Lower leg skin (tissue), 4 donors: Measurements from ENCODE around the gene RNF151. TPM values are rescaled to one million over a fixed set of nuclear protein-coding genes. Genes with fewer than 3 reads are reported as not detected.
A peak's percentile ranks its signal among the peaks of the same experiment; 100 is the strongest.

Source experiments
- DNase-seq, 2 donors: peaks; one replicate each; pipeline ENCODE4 v3.0.0-alpha.2; 2019; ENCODE audit warnings: low spot score in 2 of 2
- H3K4me3 ChIP-seq: fragments of 200-600 bp; sonication (generic); 2 replicates; pipeline ENCODE4 v1.5.1; 2017; ENCODE audit warnings: mild to moderate bottlenecking, low read depth; ENCODE audit not compliant: poor library complexity, severe bottlenecking
- POLR2A ChIP-seq, 2 donors: fragments of 450-650 bp; IDR thresholded peaks; one replicate each; pipeline ENCODE4 v1.6.1; 2016 to 2017; ENCODE audit warnings: antibody characterized with exemption in 2 of 2, mild to moderate bottlenecking in 1 of 2, moderate library complexity in 1 of 2
- WGBS, 2 donors: methylation state at CpG; one replicate each; pipeline ENCODE4 v1.1.5; 2018; 5-methylcytosine and 5-hydroxymethylcytosine counted together
- intact Hi-C: fragments of 100-400 bp; cut with DNase I; formaldehyde crosslinking; loops from one replicate; pipeline ENCODE4 v1.15.0; 2023; ENCODE audit warnings: low total_unique reads
- total RNA-seq, 4 donors: library from RNA; depleted of rRNA; stranded (reverse); fragments of >200 nt; gene quantifications; one replicate each; pipeline ENCODE4 v1.1.0, GENCODE V29; 2016
- TF ChIP-seq, protein P1 (sequence below), 3 donors: fragments of 450-650 bp; IDR thresholded peaks; one replicate each; pipeline ENCODE4 v1.5.1; 2016; ENCODE audit warnings: antibody characterized with exemption in 3 of 3, mild to moderate bottlenecking in 3 of 3, moderate library complexity in 2 of 3

RNF151 gene
- total RNA-seq, 4 donors from 2014 or later, result not detected

DNA sequence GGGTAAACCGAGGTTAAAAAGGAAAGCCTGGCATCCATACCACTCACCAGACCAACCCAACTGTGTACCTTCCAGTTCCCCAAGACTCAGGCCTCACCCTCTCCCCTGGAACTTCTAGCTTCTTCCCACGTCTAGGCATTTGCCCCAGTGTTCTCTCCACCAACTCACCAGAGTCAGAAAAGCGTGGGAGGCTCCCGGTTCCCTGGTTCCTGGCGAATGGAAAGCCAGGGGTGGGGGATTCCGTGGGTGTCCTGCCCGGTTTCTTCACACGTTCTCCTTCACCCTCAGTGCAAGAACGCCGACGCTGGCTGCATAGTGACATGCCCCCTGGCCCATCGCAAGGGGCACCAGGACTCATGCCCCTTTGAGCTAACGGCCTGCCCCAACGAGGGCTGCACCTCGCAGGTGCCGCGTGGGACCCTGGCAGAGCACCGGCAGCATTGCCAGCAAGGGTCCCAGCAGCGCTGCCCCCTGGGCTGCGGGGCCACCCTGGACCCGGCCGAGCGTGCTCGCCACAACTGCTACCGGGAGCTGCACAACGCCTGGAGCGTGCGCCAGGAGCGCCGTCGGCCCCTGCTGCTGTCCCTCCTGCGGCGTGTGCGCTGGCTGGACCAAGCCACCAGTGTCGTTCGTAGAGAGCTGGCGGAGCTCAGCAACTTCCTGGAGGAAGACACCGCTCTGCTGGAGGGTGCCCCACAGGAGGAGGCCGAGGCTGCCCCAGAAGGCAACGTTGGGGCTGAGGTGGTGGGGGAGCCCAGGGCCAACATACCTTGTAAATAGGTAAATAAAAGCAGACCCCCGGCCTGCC lies 1.7 kb downstream of the RNF151 start:
- intact Hi-C loops, result no loop called here
- 87 to 88% methylated on average over 23 to 34 of the region's 41 CpGs for WGBS, 2 donors
- no peak overlapping the region for H3K4me3 ChIP-seq
- no peak for DNase-seq
- TF ChIP-seq POLR2A (IDR thresholded peaks at IDR 0.05), result no peak
- TF ChIP-seq, protein P1, sequence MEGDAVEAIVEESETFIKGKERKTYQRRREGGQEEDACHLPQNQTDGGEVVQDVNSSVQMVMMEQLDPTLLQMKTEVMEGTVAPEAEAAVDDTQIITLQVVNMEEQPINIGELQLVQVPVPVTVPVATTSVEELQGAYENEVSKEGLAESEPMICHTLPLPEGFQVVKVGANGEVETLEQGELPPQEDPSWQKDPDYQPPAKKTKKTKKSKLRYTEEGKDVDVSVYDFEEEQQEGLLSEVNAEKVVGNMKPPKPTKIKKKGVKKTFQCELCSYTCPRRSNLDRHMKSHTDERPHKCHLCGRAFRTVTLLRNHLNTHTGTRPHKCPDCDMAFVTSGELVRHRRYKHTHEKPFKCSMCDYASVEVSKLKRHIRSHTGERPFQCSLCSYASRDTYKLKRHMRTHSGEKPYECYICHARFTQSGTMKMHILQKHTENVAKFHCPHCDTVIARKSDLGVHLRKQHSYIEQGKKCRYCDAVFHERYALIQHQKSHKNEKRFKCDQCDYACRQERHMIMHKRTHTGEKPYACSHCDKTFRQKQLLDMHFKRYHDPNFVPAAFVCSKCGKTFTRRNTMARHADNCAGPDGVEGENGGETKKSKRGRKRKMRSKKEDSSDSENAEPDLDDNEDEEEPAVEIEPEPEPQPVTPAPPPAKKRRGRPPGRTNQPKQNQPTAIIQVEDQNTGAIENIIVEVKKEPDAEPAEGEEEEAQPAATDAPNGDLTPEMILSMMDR (IDR thresholded peaks at IDR 0.05), result no peak

DNA sequence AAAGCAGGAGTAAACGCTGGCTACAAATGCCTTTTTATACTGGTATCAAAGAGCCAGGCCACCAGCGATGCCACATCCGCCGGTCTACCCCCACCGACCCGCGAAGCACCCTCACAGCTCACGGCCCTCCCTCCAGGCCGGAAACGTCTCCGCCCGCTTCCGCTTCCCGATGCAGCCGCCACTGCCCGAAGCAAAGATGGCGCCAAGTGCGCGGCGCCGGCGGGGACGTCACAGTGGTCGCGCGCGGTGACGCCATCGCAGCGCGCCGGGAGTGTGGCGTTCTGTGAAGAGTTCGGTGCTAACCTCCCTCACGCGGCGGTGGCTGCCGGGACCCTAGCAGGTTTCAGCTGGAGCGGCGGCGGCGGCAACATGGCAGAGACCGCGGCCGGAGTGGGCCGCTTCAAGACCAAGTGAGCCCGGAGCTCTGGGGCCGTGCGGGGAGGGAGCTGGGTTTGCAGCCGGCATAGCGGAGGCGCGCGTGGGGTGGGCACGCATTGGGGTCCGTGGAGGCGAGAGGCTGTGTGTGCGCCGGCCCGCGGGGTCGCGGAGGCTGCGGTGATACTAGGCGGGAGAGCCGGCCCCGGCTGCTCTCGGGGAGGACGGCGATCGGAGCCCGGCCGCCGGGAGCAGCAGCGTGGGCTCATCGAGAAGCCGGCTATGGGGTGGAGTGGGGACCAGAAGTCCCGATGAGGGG lies 5.3 kb downstream of the RNF151 start, which contains the start of gene TBL3:
Gene TBL3 (plus strand): TSS at position 258 of the 694 bp plus-strand sequence. CDS start 112 bp downstream, at position 370.
- 0% methylated on average over 30 to 53 of the region's 78 CpGs for WGBS, 2 donors
- DNase-seq, result peak; percentile 90 to 99
- intact Hi-C loops, result no loop called here
- peak within 1 kb of the TSS; percentile 99 for H3K4me3 ChIP-seq
- TF ChIP-seq POLR2A (IDR thresholded peaks at IDR 0.05), result peak in 1 of 2 donors; percentile 86
- TF ChIP-seq, protein P1 (IDR thresholded peaks at IDR 0.05), result no peak

DNA sequence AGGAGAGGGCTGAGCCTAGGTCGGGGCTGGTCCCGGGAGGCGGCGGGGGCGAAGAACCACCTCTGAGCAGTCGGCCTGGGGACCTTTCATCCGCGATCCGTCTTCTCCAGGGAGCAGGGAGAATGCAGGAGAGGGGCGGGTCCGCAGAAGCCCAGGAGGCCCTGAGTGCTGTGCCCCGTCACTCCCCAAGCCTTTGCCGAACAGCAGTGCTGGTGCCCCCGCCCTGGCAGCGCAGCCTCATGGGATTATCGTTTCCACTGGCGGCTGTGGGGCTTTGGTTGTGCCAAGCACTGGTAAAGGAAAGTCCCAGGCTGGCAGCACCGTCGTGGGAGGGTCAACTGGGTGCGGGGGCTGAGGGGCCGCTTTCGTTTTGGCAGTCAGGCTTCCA lies 5.8 kb downstream of the RNF151 start:
- intact Hi-C loops, result no loop called here
- DNase-seq, result no peak
- TF ChIP-seq, protein P1 (IDR thresholded peaks at IDR 0.05), result no peak
- no peak for TF ChIP-seq POLR2A (IDR thresholded peaks at IDR 0.05)

DNA sequence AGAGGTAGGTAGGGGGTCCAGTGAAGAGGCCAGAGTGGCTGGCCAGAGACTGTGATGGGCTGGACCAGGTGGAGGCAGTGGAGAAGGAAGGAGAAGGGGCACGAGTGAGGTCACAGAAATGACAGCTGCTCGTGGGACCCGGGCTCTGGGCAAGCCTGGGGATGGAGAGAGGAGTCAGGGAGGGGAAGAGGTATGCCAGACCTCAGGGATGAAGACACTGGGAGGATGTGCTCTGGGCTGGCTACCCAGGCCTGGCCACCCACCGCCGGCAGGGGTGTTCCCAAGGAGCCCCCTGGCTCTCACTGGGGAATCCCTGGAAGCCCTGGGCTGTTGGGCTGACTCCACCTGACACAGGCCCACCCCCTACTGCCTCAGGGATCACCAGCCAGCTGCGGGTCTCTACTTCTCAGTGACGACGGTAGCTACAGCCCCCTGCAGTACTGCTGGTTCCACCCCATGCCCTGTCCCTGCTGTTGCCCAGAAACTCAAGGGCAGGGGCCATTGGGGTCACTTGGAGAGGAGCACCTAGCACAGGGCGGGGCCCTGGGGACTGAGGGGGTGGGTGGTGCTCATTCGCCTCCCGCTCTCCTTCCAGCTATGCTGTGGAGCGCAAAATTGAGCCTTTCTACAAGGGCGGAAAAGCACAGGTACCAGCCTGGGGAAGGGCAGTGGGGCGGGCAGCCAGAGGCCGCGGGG lies 7.0 kb downstream of the RNF151 start:
- DNase-seq, result no peak
- TF ChIP-seq, protein P1 (IDR thresholded peaks at IDR 0.05), result no peak
- TF ChIP-seq POLR2A (IDR thresholded peaks at IDR 0.05), result no peak

More for the DNA sequence above, 5.8 kb downstream of the RNF151 start:
- 2 to 5% methylated on average over 18 to 21 of the region's 22 CpGs for WGBS, 2 donors
- H3K4me3 ChIP-seq, result peak overlapping the region; percentile 99

DNA sequence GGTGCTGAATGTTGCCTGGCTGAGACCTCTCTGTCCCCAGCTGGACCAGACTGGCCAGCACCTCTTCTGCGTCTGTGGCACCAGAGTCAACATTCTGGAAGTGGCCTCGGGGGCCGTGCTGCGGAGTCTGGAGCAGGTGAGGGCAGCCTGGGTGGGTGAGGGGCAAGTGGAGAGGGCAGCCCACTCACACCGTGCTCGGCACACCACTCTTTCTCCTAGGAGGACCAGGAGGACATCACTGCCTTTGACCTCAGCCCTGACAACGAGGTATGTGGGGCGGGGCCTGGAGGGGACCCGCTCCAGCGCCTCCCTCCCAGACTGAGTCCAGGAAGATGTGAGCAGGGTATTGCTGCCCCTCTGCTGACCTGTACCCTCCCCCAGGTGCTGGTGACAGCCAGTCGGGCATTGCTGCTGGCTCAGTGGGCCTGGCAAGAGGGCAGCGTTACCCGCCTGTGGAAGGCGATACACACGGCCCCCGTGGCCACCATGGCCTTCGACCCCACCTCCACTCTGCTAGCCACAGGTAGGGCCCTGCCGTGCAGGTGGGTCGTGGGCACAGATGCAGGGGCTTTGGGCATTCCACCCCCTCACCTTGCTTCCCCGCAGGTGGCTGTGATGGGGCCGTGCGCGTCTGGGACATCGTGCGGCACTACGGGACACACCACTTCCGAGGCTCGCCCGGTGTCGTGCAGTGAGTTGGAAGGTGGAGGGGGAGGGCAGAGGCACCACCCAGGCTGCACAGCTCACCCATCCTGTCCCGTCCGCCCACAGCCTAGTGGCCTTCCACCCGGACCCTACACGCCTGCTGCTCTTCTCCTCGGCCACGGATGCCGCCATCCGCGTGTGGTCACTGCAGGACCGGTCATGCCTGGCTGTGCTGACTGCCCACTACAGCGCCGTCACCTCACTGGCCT lies 7.8 kb downstream of the RNF151 start:
- no peak for TF ChIP-seq POLR2A (IDR thresholded peaks at IDR 0.05)
- TF ChIP-seq, protein P1 (IDR thresholded peaks at IDR 0.05), result no peak
- WGBS, 2 donors, result 90 to 94% methylated on average over 31 to 39 of the region's 42 CpGs
- intact Hi-C loops, result no loop called here

More for the DNA sequence above, 7.0 kb downstream of the RNF151 start:
- intact Hi-C loops, result no loop called here
- no peak overlapping the region for H3K4me3 ChIP-seq
- 85 to 88% methylated on average over 16 of the region's 16 CpGs for WGBS, 2 donors

More for the DNA sequence above, 7.8 kb downstream of the RNF151 start:
- no peak for DNase-seq
- no peak overlapping the region for H3K4me3 ChIP-seq
